ENCODE data around the gene ROPN1L.
A peak's percentile ranks its signal among the peaks of the same experiment; 100 is the strongest.
"Not testable (repeated sequence)": the region's sequence is repeated elsewhere in the genome, so short reads cannot be mapped to it uniquely, and the experiment has no call there.

ROPN1L gene

GRCh38 chr5:10507575-10508096, 66.0 kb downstream of the ROPN1L start:
- H3K4me3 ChIP-seq (ENCODE audit: low read length): no peak overlapping the region
- no peak for TF ChIP-seq CTCF (conservative IDR thresholded peaks at IDR 0.05; ENCODE audit: low read depth, low read length)
- no peak for DNase-seq (ENCODE audit: low read depth)

GRCh38 chr5:10509575-10509974, 67.9 kb downstream of the ROPN1L start:
- peak; percentile 48 for DNase-seq (ENCODE audit: low read depth)
- no peak for TF ChIP-seq CTCF (conservative IDR thresholded peaks at IDR 0.05; ENCODE audit: low read depth, low read length)
- no peak overlapping the region for H3K4me3 ChIP-seq (ENCODE audit: low read length)

- DNase-seq (ENCODE audit: low read depth): no peak
- H3K4me3 ChIP-seq (ENCODE audit: low read length): no peak overlapping the region
- no peak for TF ChIP-seq CTCF (conservative IDR thresholded peaks at IDR 0.05; ENCODE audit: low read depth, low read length)
Measured at GRCh38 chr5:10511741-10512640, 70.3 kb downstream of the ROPN1L start.

- no peak overlapping the region for H3K4me3 ChIP-seq (ENCODE audit: low read length)
- TF ChIP-seq CTCF (conservative IDR thresholded peaks at IDR 0.05; ENCODE audit: low read depth, low read length): no peak
- peak; percentile 45 for DNase-seq (ENCODE audit: low read depth)
Measured at GRCh38 chr5:10513501-10514442, 72.1 kb downstream of the ROPN1L start.

GRCh38 chr5:10514572-10514971, 72.9 kb downstream of the ROPN1L start:
- H3K4me3 ChIP-seq (ENCODE audit: low read length); DNase-seq (ENCODE audit: low read depth): not testable (repeated sequence)
